Measurements from ENCODE around the gene CYP8B1.

DNA sequence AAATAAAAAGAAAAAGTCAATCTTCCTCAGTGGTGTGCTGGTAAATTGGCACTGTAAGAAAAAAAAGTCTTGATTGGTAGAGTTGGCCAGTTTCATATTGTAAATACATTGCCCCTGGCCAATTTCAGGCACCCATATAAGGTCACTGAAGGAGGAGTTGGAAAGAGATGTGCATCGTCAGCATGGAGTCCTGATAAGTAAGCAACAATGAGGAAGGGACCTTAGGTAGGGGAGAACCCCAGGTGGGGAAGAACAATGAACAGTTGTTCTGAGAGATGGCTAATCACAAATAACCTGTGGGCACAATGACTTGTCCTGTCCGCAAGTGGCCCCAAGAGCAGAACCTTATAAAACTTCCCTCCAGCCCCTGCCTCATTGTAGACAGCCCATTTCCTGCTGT lies 8.6 kb upstream of the CYP8B1 start:
- TF ChIP-seq, protein P1, sequence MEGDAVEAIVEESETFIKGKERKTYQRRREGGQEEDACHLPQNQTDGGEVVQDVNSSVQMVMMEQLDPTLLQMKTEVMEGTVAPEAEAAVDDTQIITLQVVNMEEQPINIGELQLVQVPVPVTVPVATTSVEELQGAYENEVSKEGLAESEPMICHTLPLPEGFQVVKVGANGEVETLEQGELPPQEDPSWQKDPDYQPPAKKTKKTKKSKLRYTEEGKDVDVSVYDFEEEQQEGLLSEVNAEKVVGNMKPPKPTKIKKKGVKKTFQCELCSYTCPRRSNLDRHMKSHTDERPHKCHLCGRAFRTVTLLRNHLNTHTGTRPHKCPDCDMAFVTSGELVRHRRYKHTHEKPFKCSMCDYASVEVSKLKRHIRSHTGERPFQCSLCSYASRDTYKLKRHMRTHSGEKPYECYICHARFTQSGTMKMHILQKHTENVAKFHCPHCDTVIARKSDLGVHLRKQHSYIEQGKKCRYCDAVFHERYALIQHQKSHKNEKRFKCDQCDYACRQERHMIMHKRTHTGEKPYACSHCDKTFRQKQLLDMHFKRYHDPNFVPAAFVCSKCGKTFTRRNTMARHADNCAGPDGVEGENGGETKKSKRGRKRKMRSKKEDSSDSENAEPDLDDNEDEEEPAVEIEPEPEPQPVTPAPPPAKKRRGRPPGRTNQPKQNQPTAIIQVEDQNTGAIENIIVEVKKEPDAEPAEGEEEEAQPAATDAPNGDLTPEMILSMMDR (IDR thresholded peaks at IDR 0.05) = no peak
- no peak for TF ChIP-seq POLR2A (IDR thresholded peaks at IDR 0.05)
